ENCODE data around the gene SLC20A1.

- TF ChIP-seq ZFP30 (CRISPR knock-in tag; IDR thresholded peaks at IDR 0.05), result no peak
- TF ChIP-seq TCF4 (CRISPR knock-in tag; IDR thresholded peaks at IDR 0.05; ENCODE audit: borderline replicate concordance), result no peak
- TF ChIP-seq ZFP3 (CRISPR knock-in tag; IDR thresholded peaks at IDR 0.05), result no peak
- no peak for TF ChIP-seq OSR1 (CRISPR knock-in tag; IDR thresholded peaks at IDR 0.05)
- no peak for TF ChIP-seq TOX (CRISPR knock-in tag; IDR thresholded peaks at IDR 0.05; ENCODE audit: borderline replicate concordance)
Observed at GRCh38 chr2:112660138-112660537, 14.4 kb downstream of the SLC20A1 start.
